Fibroblast of the aortic adventitia (primary cell): ENCODE data around the gene HSPA8. TPM values are rescaled to one million over a fixed set of nuclear protein-coding genes. Genes with fewer than 3 reads are reported as not detected.

ENCODE experiments used
- DNase-seq: peaks from one replicate; pipeline ENCODE4 v3.0.0-alpha.2; 2010; ENCODE audit warnings: low read depth
- H3K4me3 ChIP-seq: 2 replicates; pipeline ENCODE4 v1.5.1; 2011; ENCODE audit warnings: low read depth, mild to moderate bottlenecking, control low read depth, low read length, moderate library complexity
- small RNA-seq: library from RNA; depleted of rRNA; stranded (forward); fragments of <200 nt; gene quantifications from one replicate; pipeline ENCODE3, GENCODE V24; 2012
- total RNA-seq: library from RNA; depleted of rRNA; stranded (reverse); fragments of >200 nt; gene quantifications from 2 replicates; pipeline ENCODE4 v1.2.3, GENCODE V29; 2012; ENCODE audit warnings: low replicate concordance
- TF ChIP-seq, protein P1 (sequence below): IDR thresholded peaks from 2 replicates; pipeline ENCODE4 v1.5.1; 2011; ENCODE audit warnings: mild to moderate bottlenecking, low read length, control low read depth, inconsistent platforms; ENCODE audit not compliant: insufficient read depth

Gene HSPA8
- total RNA-seq, 1 donor, result 2,934 TPM

DNA sequence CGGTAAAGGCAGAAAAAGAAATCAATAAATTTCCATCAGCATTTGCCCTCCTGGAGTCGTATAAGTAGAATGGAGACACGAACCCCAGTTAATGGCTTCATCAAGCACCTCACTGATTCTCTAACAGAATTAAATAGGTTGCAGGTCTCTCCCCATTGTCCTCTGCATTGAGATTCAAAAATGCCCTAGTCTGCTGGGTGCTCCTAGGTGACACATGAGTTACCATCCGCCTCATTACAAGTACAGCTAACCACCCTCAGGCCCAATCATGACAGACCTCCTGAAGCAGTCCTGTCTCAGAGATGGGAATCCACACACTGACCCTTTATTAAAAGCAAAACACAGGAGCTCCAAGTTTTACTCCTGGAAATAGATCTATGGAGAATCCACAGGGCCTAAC, 31.4 kb downstream of the HSPA8 start:
- DNase-seq, result no peak
- H3K4me3 ChIP-seq, result no peak overlapping the region
- TF ChIP-seq, protein P1, sequence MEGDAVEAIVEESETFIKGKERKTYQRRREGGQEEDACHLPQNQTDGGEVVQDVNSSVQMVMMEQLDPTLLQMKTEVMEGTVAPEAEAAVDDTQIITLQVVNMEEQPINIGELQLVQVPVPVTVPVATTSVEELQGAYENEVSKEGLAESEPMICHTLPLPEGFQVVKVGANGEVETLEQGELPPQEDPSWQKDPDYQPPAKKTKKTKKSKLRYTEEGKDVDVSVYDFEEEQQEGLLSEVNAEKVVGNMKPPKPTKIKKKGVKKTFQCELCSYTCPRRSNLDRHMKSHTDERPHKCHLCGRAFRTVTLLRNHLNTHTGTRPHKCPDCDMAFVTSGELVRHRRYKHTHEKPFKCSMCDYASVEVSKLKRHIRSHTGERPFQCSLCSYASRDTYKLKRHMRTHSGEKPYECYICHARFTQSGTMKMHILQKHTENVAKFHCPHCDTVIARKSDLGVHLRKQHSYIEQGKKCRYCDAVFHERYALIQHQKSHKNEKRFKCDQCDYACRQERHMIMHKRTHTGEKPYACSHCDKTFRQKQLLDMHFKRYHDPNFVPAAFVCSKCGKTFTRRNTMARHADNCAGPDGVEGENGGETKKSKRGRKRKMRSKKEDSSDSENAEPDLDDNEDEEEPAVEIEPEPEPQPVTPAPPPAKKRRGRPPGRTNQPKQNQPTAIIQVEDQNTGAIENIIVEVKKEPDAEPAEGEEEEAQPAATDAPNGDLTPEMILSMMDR, result no peak

GRCh38 chr11:123020968-123021367, 41.0 kb downstream of the HSPA8 start:
- H3K4me3 ChIP-seq, result no peak overlapping the region
- DNase-seq, result peak; percentile 51
- TF ChIP-seq, protein P1, result peak; percentile 77

DNA sequence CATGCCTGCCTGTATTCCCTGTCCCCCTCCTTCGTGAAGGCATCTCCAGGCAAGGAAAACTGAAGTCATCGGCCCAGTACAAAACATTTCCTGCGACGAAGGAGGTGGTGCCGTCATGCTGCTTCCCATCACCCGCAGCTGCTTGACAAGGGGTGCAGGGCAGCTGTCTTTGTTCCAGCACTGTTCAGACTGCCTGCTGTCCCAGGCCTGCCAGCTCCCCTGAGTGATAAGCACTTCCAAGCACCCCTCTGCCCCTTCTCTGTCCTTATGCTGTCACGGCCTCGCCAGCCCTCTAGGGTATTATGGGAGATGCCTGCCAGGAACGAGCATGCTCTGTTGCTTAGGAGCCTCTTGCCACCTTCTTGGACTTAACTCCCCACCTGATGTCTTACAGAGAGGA, 43.2 kb downstream of the HSPA8 start:
- H3K4me3 ChIP-seq, result no peak overlapping the region
- TF ChIP-seq, protein P1, result no peak
- no peak for DNase-seq

DNA sequence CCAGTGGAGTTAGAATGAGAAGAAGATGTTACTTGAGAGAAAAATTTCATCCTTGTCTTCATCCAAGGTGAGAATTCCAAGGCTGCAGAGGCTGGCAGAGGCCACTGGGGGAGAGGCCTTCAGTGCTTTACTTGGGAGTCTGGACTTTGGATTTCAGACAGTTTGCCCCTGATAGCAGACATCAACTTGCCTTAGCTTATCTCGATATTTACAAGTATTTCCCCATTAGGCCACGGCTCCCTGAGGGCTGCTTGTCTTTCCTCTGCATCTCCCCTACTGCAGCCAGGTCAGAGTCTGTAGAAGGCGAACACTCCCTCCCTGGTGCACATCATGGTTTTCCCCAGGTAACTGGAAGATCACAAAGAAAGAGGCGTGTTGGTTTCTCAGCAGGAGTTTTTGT, 50.4 kb downstream of the HSPA8 start:
- no peak overlapping the region for H3K4me3 ChIP-seq
- DNase-seq, result no peak
- TF ChIP-seq, protein P1, result no peak

Small RNAs within 50 kb of the gene (small RNA-seq; reads per million reads assigned to genes)
- not detected for gene RPL31P47
- not detected for gene SNORD14C
- not detected for gene SNORD14D
- gene SNORD14E, result 188 reads per million, percentile 98 among the genes with 10 or more reads in this experiment

Other genes with a start within 250 kb of the HSPA8 start
- not detected in 2 replicates for gene CRTAM, start 223.6 kb downstream of the HSPA8 start, total RNA-seq
- 5.2 and 9.3 TPM in 2 replicates for gene JHY, start 179.4 kb downstream of the HSPA8 start, total RNA-seq
- not detected in 2 replicates for gene BSX, start 80.3 kb downstream of the HSPA8 start, total RNA-seq
- gene CLMP, start 133.1 kb upstream of the HSPA8 start, total RNA-seq, result 187 and 235 TPM in 2 replicates